HG02763 (cell line): ENCODE data around the gene C16orf78.

ENCODE experiments used
- ATAC-seq: cut with Tn5 transposase; IDR thresholded peaks from one replicate; pipeline ENCODE4 v1.9.1; 2021; ENCODE audit warnings: mild to moderate bottlenecking, moderate library complexity; ENCODE audit not compliant: unreplicated experiment

The C16orf78 gene

GRCh38 chr16:49427771-49428170, 54.2 kb downstream of the C16orf78 start:
- ATAC-seq = no peak

GRCh38 chr16:49428808-49429207, 55.2 kb downstream of the C16orf78 start:
- no peak for ATAC-seq

GRCh38 chr16:49431040-49431439, 57.4 kb downstream of the C16orf78 start:
- no peak for ATAC-seq

- no peak for ATAC-seq
Measured at GRCh38 chr16:49431591-49432290, 58.1 kb downstream of the C16orf78 start.

GRCh38 chr16:49434733-49435132, 61.1 kb downstream of the C16orf78 start:
- ATAC-seq = no peak

- ATAC-seq = no peak
Measured at GRCh38 chr16:49436181-49436580, 62.6 kb downstream of the C16orf78 start.

- ATAC-seq = no peak
Measured at GRCh38 chr16:49437344-49437743, 63.7 kb downstream of the C16orf78 start.

- no peak for ATAC-seq
Measured at GRCh38 chr16:49439050-49439449, 65.4 kb downstream of the C16orf78 start.

- no peak for ATAC-seq
Measured at GRCh38 chr16:49439676-49440075, 66.1 kb downstream of the C16orf78 start.

GRCh38 chr16:49440156-49441065, 66.8 kb downstream of the C16orf78 start:
- ATAC-seq = no peak

GRCh38 chr16:49441366-49441780, 67.8 kb downstream of the C16orf78 start:
- ATAC-seq = peak; percentile 99

- no peak for ATAC-seq
Measured at GRCh38 chr16:49442805-49443204, 69.2 kb downstream of the C16orf78 start.

- ATAC-seq = no peak
Measured at GRCh38 chr16:49443576-49443975, 70.0 kb downstream of the C16orf78 start.

GRCh38 chr16:49446805-49447204, 73.2 kb downstream of the C16orf78 start:
- no peak for ATAC-seq
